HG02870 (cell line): ENCODE results near the gene WNT2B.

Source experiments
- ATAC-seq: cut with Tn5 transposase; IDR thresholded peaks from one replicate; pipeline ENCODE4 v1.9.1; 2021; ENCODE audit warnings: mild to moderate bottlenecking, moderate library complexity; ENCODE audit not compliant: unreplicated experiment

The WNT2B gene

DNA sequence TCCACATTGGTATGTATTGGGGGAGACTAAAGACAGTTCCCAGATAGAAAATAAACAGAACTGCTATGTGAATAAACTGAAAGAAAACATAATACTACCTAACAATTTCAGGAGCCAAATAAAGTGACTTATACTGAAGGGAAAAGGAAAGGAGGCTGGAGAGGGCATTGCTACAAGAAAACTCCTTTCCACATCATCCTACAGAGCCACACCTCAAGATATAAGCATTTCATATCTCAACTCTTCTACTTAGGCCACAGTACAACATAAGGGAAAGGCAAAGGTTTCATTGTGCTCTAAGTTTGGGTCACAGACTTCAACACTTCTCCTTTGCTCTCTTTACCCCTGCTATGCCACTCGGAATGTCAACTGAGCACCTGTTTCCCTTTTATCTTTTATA is 55.3 kb downstream of the WNT2B start:
- no peak for ATAC-seq

DNA sequence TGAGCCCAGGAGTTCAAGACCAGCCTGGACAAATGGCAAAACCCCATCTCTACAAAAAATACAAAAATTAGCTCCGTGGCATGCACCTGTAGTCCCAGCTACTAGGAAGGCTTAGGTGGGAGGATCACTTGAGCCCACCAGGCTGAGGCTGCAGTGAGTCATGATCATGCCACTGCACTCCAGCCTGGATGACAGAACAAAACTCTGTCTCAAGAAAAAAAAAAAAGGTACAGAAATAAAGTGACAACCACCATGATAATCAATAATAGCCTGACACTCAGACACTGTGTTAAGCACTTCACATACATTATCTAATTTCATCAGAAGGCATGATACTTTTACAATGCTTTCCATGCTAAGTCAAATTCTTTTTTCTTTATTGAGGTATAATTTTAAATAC is 57.0 kb downstream of the WNT2B start:
- no peak for ATAC-seq

- ATAC-seq, result no peak
Observed at GRCh38 chr1:112575154-112575804, 66.5 kb downstream of the WNT2B start.

- ATAC-seq, result no peak
Observed at GRCh38 chr1:112576240-112576639, 67.5 kb downstream of the WNT2B start.
